HUES64 (cell line): ENCODE measurements around the gene EPS8L2.
"Not testable (repeated sequence)": the region's sequence is repeated elsewhere in the genome, so short reads cannot be mapped to it uniquely, and the experiment has no call there.

Experiments used
- H3K27ac ChIP-seq: 2 replicates; pipeline ENCODE4 v1.7.0; 2013; ENCODE audit warnings: low read depth, low read length, inconsistent platforms
- H3K27me3 ChIP-seq: 2 replicates; pipeline ENCODE4 v1.6.1; 2013; ENCODE audit warnings: mild to moderate bottlenecking, low read length; ENCODE audit not compliant: insufficient read depth
- H3K36me3 ChIP-seq: 2 replicates; pipeline ENCODE4 v1.6.1; 2013; ENCODE audit warnings: mild to moderate bottlenecking, low read length; ENCODE audit not compliant: insufficient read depth
- H3K4me1 ChIP-seq: 2 replicates; pipeline ENCODE4 v1.6.1; 2013; ENCODE audit warnings: mild to moderate bottlenecking, low read length, moderate library complexity; ENCODE audit not compliant: insufficient read depth
- H3K4me3 ChIP-seq: 2 replicates; pipeline ENCODE4 v1.5.1; 2013; ENCODE audit warnings: mild to moderate bottlenecking, low read length, moderate library complexity
- H3K9ac ChIP-seq: 2 replicates; pipeline ENCODE4 v1.6.1; 2013; ENCODE audit warnings: mild to moderate bottlenecking, low read depth, low read length
- H3K9me3 ChIP-seq: 2 replicates; pipeline ENCODE4 v1.6.1; 2013; ENCODE audit warnings: low read depth, low read length; ENCODE audit not compliant: insufficient read depth
- WGBS: fragments of 150-250, 120-280 bp; methylation state at CpG from one replicate; pipeline ENCODE4 v1.1.7; 2013; ENCODE audit warnings: missing lambda C conversion rate; 5-methylcytosine and 5-hydroxymethylcytosine counted together

The EPS8L2 gene

GRCh38 chr11:673866-674265 lies 32.2 kb upstream of the EPS8L2 start:
- Histone ChIP-seq H3K27ac (no peak overlapping the region), H3K36me3 (peaks cover 55% of the 10 kb centered on the region), H3K4me3 (no peak overlapping the region), H3K9ac (no peak overlapping the region), H3K27me3 (no peaks in the 10 kb centered on the region), H3K9me3 (no peaks in the 10 kb centered on the region), H3K4me1 (no peaks in the 10 kb centered on the region)
- 91% methylated on average over 8 of the region's 8 CpGs for WGBS

GRCh38 chr11:674406-674805 lies 31.6 kb upstream of the EPS8L2 start:
- Histone ChIP-seq H3K9ac (no peak overlapping the region), H3K4me3 (no peak overlapping the region), H3K27me3 (no peaks in the 10 kb centered on the region), H3K27ac (no peak overlapping the region), H3K9me3 (no peaks in the 10 kb centered on the region), H3K36me3 (peaks cover 60% of the 10 kb centered on the region), H3K4me1 (no peaks in the 10 kb centered on the region)
- WGBS = 93% methylated on average over 17 of the region's 17 CpGs

- Histone ChIP-seq H3K27me3 (no peaks in the 10 kb centered on the region), H3K36me3 (peaks cover 74% of the 10 kb centered on the region), H3K9me3 (no peaks in the 10 kb centered on the region), H3K4me3 (no peak overlapping the region), H3K27ac (no peak overlapping the region), H3K4me1 (peaks cover under 1% of the 10 kb centered on the region; the same call in 1 of the 2 replicates), H3K9ac (no peak overlapping the region)
- WGBS = 94% methylated on average over 3 of the region's 3 CpGs
These were observed 27.7 kb upstream of the EPS8L2 start for GRCh38 chr11:678297-678696.

GRCh38 chr11:679271-680207 lies 26.5 kb upstream of the EPS8L2 start:
- no peak overlapping the region for H3K4me3 ChIP-seq
- no peak overlapping the region for H3K27ac ChIP-seq
- 96% methylated on average over 36 of the region's 36 CpGs for WGBS
- peaks cover 9% of the 10 kb centered on the region; the same call in 1 of the 2 replicates for H3K4me1 ChIP-seq
- H3K36me3 ChIP-seq = peaks cover 73% of the 10 kb centered on the region
- H3K27me3 ChIP-seq = no peaks in the 10 kb centered on the region
- H3K9me3 ChIP-seq = no peaks in the 10 kb centered on the region
- H3K9ac ChIP-seq = no peak overlapping the region

GRCh38 chr11:680476-680875 lies 25.6 kb upstream of the EPS8L2 start:
- Histone ChIP-seq H3K9ac (no peak overlapping the region), H3K27ac (no peak overlapping the region), H3K4me3 (no peak overlapping the region), H3K27me3 (no peaks in the 10 kb centered on the region), H3K4me1 (peaks cover 10% of the 10 kb centered on the region; the same call in 1 of the 2 replicates), H3K36me3 (peaks cover 72% of the 10 kb centered on the region), H3K9me3 (no peaks in the 10 kb centered on the region)
- 93% methylated on average over 19 of the region's 19 CpGs for WGBS

GRCh38 chr11:680970-681369 lies 25.1 kb upstream of the EPS8L2 start:
- 96% methylated on average over 13 of the region's 13 CpGs for WGBS
- H3K27me3 ChIP-seq = no peaks in the 10 kb centered on the region
- no peak overlapping the region for H3K4me3 ChIP-seq
- H3K4me1 ChIP-seq = peaks cover 10% of the 10 kb centered on the region; the same call in 1 of the 2 replicates
- no peak overlapping the region for H3K27ac ChIP-seq
- no peaks in the 10 kb centered on the region for H3K9me3 ChIP-seq
- peaks cover 69% of the 10 kb centered on the region for H3K36me3 ChIP-seq
- H3K9ac ChIP-seq = no peak overlapping the region

GRCh38 chr11:686451-687243 lies 19.4 kb upstream of the EPS8L2 start:
- peaks cover 79% of the 10 kb centered on the region for H3K36me3 ChIP-seq

GRCh38 chr11:687751-688150 lies 18.3 kb upstream of the EPS8L2 start:
- Histone ChIP-seq H3K27ac (no peak overlapping the region), H3K9me3 (no peaks in the 10 kb centered on the region), H3K4me1 (peaks cover 10% of the 10 kb centered on the region; the same call in 1 of the 2 replicates), H3K36me3 (peaks cover 71% of the 10 kb centered on the region), H3K27me3 (no peaks in the 10 kb centered on the region), H3K9ac (no peak overlapping the region), H3K4me3 (no peak overlapping the region)
- WGBS = 93% methylated on average over 12 of the region's 13 CpGs

More at GRCh38 chr11:686451-687243, 19.4 kb upstream of the EPS8L2 start:
- Histone ChIP-seq H3K27me3 (no peaks in the 10 kb centered on the region), H3K4me3 (no peak overlapping the region), H3K9ac (peak overlapping the region; percentile 31; the same call in 1 of the 2 replicates), H3K27ac (no peak overlapping the region), H3K9me3 (no peaks in the 10 kb centered on the region), H3K4me1 (peaks cover 10% of the 10 kb centered on the region; the same call in 1 of the 2 replicates)
- WGBS = 92% methylated on average over 30 of the region's 30 CpGs

- Histone ChIP-seq H3K36me3 (peaks cover 62% of the 10 kb centered on the region), H3K4me3 (no peak overlapping the region), H3K9me3 (no peaks in the 10 kb centered on the region), H3K9ac (no peak overlapping the region), H3K4me1 (peaks cover 13% of the 10 kb centered on the region; the same call in 1 of the 2 replicates), H3K27ac (no peak overlapping the region), H3K27me3 (no peaks in the 10 kb centered on the region)
- 91% methylated on average over 9 of the region's 9 CpGs for WGBS
These were observed 17.4 kb upstream of the EPS8L2 start for GRCh38 chr11:688681-689080.

GRCh38 chr11:689625-690024 lies 16.4 kb upstream of the EPS8L2 start:
- H3K9me3 ChIP-seq = no peaks in the 10 kb centered on the region
- H3K36me3 ChIP-seq = peaks cover 53% of the 10 kb centered on the region
- peak overlapping the region; percentile 30; the same call in 1 of the 2 replicates for H3K27ac ChIP-seq
- H3K9ac ChIP-seq = no peak overlapping the region
- peaks cover 7% of the 10 kb centered on the region; the same call in 1 of the 2 replicates for H3K4me1 ChIP-seq
- H3K27me3 ChIP-seq = no peaks in the 10 kb centered on the region
- H3K4me3 ChIP-seq = no peak overlapping the region
- WGBS = 95% methylated on average over 7 of the region's 7 CpGs

- not testable (repeated sequence) for H3K27me3 ChIP-seq, H3K4me1 ChIP-seq, H3K9ac ChIP-seq, H3K4me3 ChIP-seq, H3K27ac ChIP-seq, H3K9me3 ChIP-seq
- H3K36me3 ChIP-seq = peaks cover 48% of the 10 kb centered on the region
- WGBS = 94% methylated on average over 3 of the region's 3 CpGs
These were observed 15.8 kb upstream of the EPS8L2 start for GRCh38 chr11:690244-690643.
